Measurements from ENCODE around the gene MOK.

The MOK gene

DNA sequence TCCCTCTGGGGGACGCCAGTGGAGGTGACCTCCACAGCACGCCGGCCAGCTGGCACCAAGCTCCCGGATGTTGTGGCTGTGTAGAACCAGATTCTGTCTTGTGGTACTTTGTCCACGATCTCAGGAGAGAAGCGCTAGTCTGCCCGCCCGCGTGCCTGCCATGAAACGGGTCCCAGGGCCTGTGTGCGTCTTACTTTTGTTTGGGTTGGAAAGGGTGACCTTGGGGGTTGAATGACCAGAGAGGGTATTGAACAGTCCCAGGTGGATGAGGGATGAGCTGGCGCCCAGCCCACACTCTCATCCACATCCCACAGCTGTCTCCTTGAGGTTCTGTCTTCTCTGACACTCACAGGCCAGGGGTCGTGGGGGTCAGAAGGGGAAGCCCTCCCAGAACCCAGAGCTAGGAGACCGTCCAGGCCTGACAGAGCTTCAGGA is 87.0 kb downstream of the MOK start:
- no peak for DNase-seq (ENCODE audit: low read depth)
- H3K4me3 ChIP-seq (ENCODE audit: low read depth, low read length), result no peak overlapping the region
- TF ChIP-seq, protein P1, sequence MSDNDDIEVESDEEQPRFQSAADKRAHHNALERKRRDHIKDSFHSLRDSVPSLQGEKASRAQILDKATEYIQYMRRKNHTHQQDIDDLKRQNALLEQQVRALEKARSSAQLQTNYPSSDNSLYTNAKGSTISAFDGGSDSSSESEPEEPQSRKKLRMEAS (IDR thresholded peaks at IDR 0.05; ENCODE audit: low read depth, low read length), result no peak
- TF ChIP-seq MYC (IDR thresholded peaks at IDR 0.05; ENCODE audit: low read depth, low read length) (no peak), POLR2A (IDR thresholded peaks at IDR 0.05; ENCODE audit: extremely low read depth, insufficient read length) (no peak)
- TF ChIP-seq, protein P2, sequence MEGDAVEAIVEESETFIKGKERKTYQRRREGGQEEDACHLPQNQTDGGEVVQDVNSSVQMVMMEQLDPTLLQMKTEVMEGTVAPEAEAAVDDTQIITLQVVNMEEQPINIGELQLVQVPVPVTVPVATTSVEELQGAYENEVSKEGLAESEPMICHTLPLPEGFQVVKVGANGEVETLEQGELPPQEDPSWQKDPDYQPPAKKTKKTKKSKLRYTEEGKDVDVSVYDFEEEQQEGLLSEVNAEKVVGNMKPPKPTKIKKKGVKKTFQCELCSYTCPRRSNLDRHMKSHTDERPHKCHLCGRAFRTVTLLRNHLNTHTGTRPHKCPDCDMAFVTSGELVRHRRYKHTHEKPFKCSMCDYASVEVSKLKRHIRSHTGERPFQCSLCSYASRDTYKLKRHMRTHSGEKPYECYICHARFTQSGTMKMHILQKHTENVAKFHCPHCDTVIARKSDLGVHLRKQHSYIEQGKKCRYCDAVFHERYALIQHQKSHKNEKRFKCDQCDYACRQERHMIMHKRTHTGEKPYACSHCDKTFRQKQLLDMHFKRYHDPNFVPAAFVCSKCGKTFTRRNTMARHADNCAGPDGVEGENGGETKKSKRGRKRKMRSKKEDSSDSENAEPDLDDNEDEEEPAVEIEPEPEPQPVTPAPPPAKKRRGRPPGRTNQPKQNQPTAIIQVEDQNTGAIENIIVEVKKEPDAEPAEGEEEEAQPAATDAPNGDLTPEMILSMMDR (IDR thresholded peaks at IDR 0.05; ENCODE audit: low read depth, low read length), result no peak

DNA sequence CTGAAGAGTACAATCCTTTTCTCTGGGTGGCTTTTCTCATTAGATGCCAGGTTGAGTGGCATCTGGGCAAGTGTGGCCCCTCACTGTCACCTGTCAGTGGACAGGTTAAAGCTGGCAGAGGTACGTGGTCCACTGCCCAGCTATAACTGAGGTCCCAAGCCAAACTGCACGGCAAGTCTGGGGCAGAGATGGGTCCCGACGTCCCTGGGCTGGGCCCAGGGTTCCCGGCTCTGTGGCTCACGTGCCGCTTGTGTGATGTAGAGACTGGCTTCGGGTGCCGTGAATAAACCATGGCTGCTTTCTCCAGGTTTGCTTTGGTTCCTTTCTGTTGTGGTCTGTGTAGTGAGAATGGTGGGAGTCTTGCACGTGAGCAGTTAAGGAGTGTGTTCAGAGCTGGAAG is 87.6 kb downstream of the MOK start:
- DNase-seq (ENCODE audit: low read depth), result no peak
- no peak overlapping the region for H3K4me3 ChIP-seq (ENCODE audit: low read depth, low read length)
- TF ChIP-seq, protein P2 (IDR thresholded peaks at IDR 0.05; ENCODE audit: low read depth, low read length), result no peak
- TF ChIP-seq MYC (IDR thresholded peaks at IDR 0.05; ENCODE audit: low read depth, low read length) (no peak), POLR2A (IDR thresholded peaks at IDR 0.05; ENCODE audit: extremely low read depth, insufficient read length) (no peak)
- TF ChIP-seq, protein P1 (IDR thresholded peaks at IDR 0.05; ENCODE audit: low read depth, low read length), result no peak

DNA sequence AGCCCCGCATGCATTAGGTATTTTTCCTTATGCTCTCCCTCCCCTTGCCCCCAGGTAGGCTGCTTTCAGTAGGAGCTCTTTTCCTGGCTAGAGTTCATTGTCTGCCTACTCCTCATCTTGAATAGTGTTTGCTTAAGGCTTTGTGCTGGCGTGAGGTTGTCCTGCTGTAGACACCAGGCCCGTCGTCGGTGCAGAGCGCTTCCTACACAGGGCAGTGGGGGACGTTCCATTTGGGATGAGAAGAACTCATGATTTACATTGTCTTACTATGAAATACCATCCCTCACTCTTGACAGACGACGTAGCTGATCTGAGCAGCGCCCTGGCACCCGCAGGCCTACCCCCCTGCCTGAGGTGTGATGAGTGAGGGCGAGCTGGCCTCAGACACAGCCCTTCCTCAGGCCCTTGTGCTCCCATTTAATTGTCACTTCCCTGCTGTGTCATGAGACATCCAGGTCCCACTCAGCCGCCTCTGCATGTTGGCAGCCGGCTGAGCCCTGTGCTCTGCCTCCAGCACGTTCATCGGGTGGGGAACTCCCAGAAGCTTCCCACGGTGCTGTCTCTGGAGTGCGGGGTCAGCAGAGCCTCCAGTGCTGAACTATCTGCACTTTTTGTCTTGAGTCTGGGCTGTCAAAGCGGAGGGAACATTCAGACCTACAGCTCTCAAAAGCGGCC is 89.3 kb downstream of the MOK start:
- no peak for DNase-seq (ENCODE audit: low read depth)
- TF ChIP-seq POLR2A (IDR thresholded peaks at IDR 0.05; ENCODE audit: extremely low read depth, insufficient read length) (no peak), MYC (IDR thresholded peaks at IDR 0.05; ENCODE audit: low read depth, low read length) (no peak)
- TF ChIP-seq, protein P2 (IDR thresholded peaks at IDR 0.05; ENCODE audit: low read depth, low read length), result no peak
- TF ChIP-seq, protein P1 (IDR thresholded peaks at IDR 0.05; ENCODE audit: low read depth, low read length), result no peak
- no peak overlapping the region for H3K4me3 ChIP-seq (ENCODE audit: low read depth, low read length)

DNA sequence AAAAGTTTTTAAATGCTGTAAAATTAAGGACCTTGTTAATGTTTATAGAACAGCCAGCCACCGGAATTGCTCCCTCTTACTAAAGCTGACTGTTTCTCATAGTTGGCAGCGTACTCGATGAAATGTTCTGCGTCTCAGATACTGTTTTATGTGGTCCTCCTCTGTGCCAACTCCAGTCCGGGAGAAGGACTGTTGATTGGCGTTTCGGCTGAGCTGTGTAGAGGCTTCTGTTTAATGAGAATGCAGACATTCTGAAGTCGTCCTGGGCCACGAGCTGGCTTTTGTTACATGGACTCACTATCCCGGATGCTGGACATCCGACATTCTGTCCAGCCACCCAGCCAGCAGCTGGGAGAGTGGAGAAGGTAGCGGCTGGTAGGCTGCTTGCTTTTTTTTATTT is 89.9 kb downstream of the MOK start:
- TF ChIP-seq, protein P2 (IDR thresholded peaks at IDR 0.05; ENCODE audit: low read depth, low read length), result no peak
- TF ChIP-seq, protein P1 (IDR thresholded peaks at IDR 0.05; ENCODE audit: low read depth, low read length), result no peak
- TF ChIP-seq MYC (IDR thresholded peaks at IDR 0.05; ENCODE audit: low read depth, low read length) (no peak), POLR2A (IDR thresholded peaks at IDR 0.05; ENCODE audit: extremely low read depth, insufficient read length) (no peak)
- DNase-seq (ENCODE audit: low read depth), result no peak
- no peak overlapping the region for H3K4me3 ChIP-seq (ENCODE audit: low read depth, low read length)

DNA sequence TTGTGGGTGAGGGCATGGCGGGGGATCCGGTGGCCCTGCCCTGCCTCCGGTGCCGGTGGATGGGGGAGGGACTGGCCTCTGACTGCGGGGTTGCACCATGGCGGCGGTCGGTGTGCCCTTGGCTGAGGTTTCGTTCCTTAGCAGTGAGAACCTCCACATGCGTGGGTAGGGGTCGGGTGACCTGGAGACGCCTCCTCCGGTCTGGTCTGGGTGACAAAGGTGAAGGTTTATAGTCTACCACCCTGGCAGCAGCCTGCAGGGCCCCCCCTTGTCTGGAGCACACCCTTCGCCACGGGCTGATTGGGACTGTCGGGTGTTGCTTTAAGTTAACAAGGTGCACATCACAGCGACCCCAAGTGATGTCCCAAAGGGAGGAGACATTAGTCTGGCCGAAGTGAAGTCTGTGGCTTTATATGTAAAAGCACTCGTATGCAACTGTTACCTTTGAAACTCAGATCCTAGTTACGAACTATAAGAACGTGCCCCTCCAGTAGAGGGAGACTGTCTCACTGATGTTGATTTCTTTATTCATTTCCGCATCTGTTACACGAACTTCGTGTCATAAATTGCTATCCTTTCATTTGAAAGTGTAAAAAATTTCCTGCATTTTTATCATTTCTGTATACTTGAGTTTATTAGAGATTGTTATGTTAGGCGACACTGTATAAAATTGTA is 90.8 kb downstream of the MOK start:
- H3K4me3 ChIP-seq (ENCODE audit: low read depth, low read length), result no peak overlapping the region
- no peak for DNase-seq (ENCODE audit: low read depth)
- TF ChIP-seq, protein P2 (IDR thresholded peaks at IDR 0.05; ENCODE audit: low read depth, low read length), result peak; percentile 28
- TF ChIP-seq MYC (IDR thresholded peaks at IDR 0.05; ENCODE audit: low read depth, low read length), result no peak
- TF ChIP-seq, protein P1 (IDR thresholded peaks at IDR 0.05; ENCODE audit: low read depth, low read length), result no peak

Data from NB4 (cell line).